Upper lobe of right lung (tissue), 1 donor: ENCODE results near the gene TANC1. TPM values are rescaled to one million over a fixed set of nuclear protein-coding genes. Genes with fewer than 3 reads are reported as not detected.

Experiments
- ATAC-seq: fragments of 200-7000 bp; cut with Tn5 transposase; one replicate; pipeline ENCODE4 v1.9.1; 2020; ENCODE audit warnings: mild to moderate bottlenecking, moderate library complexity
- DNase-seq: peaks from one replicate; pipeline ENCODE4 v3.0.0-alpha.2; 2020
- H3K27ac ChIP-seq: fragments of 200-600 bp; one replicate; pipeline ENCODE4 v1.8.0; 2022
- H3K27me3 ChIP-seq: fragments of 200-600 bp; one replicate; pipeline ENCODE4 v1.8.0; 2022; ENCODE audit warnings: mild to moderate bottlenecking
- H3K36me3 ChIP-seq: fragments of 200-600 bp; one replicate; pipeline ENCODE4 v1.8.0; 2022
- H3K4me1 ChIP-seq: fragments of 200-600 bp; one replicate; pipeline ENCODE4 v1.8.0; 2022
- H3K4me3 ChIP-seq: fragments of 200-600 bp; one replicate; pipeline ENCODE4 v1.8.0; 2022; ENCODE audit warnings: mild to moderate bottlenecking
- H3K9me3 ChIP-seq: fragments of 200-600 bp; one replicate; pipeline ENCODE4 v1.8.0; 2022
- CTCF ChIP-seq: fragments of 200-600 bp; IDR thresholded peaks from one replicate; pipeline ENCODE4 v1.8.0; 2022; ENCODE audit warnings: antibody characterized with exemption
- intact Hi-C: fragments of 100-400 bp; cut with DNase I; formaldehyde crosslinking; loops from one replicate; pipeline ENCODE4 v1.11.0; 2022
- total RNA-seq: library from RNA; stranded (reverse); fragmentation: NEBNext Ultra II Directional; extraction: Animal tissue kit (Norgen Biotek cat#: 25700); gene quantifications from one replicate; pipeline ENCODE4 v1.2.1, GENCODE V29; 2021
- donor health status: DM: no; HTN: yes; CAD: no; lungs with severe emphysema.

Gene TANC1
- total RNA-seq, 1 donor from 2014 or later: 60.4 TPM

GRCh38 chr2:159054032-159054334, 85.5 kb downstream of the TANC1 start:
- DNase-seq (no peak), ATAC-seq (no peak)
- H3K36me3 ChIP-seq: no peaks in the 10 kb centered on the region
- intact Hi-C loops: loop anchor here (10.0 kb wide), 1 partner anchor 61 kb away; no protein-coding TSS in a partner anchor
- H3K4me1 ChIP-seq: no peaks in the 10 kb centered on the region
- no peak overlapping the region for H3K4me3 ChIP-seq
- H3K27me3 ChIP-seq: no peaks in the 10 kb centered on the region
- H3K27ac ChIP-seq: no peak overlapping the region
- no peaks in the 10 kb centered on the region for H3K9me3 ChIP-seq
- no peak for TF ChIP-seq CTCF

DNA sequence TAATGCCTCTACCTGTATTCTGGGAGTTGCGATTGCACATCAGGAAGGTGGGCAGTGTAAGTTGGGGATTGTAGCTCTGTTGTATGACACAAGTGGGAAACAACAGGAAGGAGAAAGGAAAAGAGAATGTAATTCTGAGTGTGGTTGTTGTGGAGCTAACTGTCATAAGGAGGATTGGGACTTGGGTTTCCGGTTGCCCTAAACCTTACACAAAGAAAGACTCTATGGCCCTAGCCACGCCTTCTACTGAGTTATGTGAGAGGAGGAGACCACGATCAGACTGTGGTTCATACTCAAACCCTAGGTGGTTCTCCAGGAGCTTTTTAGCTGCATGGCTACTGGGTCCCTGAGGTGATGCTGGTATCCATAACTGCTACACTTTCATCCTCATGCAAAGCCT, 86.5 kb downstream of the TANC1 start:
- intact Hi-C loops: loop anchor here (10.0 kb wide), 1 partner anchor 60 kb away; no protein-coding TSS in a partner anchor
- Histone ChIP-seq H3K9me3 (no peaks in the 10 kb centered on the region), H3K27me3 (no peaks in the 10 kb centered on the region), H3K4me3 (no peak overlapping the region), H3K36me3 (no peaks in the 10 kb centered on the region), H3K4me1 (no peaks in the 10 kb centered on the region), H3K27ac (no peak overlapping the region)
- TF ChIP-seq CTCF: no peak
- peak; percentile 22 for ATAC-seq
- DNase-seq: no peak

DNA sequence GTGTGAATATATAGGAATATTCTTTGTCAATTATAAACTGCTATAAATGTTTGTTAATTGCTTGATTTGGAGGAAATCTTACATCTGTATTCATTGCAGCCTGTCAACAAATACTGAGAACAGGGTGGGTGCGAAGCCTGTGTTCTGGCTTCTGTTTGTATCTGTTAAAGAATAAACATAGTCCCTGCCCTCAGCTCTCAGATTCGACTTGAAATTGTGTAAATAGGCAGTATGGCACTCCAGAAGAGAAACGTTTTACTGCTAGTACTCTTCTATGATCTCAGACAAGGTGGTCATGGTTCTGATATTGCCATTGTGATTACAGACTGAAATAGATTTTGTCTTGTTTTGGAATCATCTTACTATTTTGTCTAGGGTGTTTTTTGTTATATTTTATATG, 92.1 kb downstream of the TANC1 start:
- intact Hi-C loops: no loop called here
- no peak overlapping the region for H3K27ac ChIP-seq
- ATAC-seq (peak; percentile 34), DNase-seq (no peak)
- H3K4me3 ChIP-seq: no peak overlapping the region
- TF ChIP-seq CTCF: no peak
- peaks cover 12% of the 10 kb centered on the region for H3K4me1 ChIP-seq
- no peaks in the 10 kb centered on the region for H3K36me3 ChIP-seq
- no peaks in the 10 kb centered on the region for H3K27me3 ChIP-seq
- no peaks in the 10 kb centered on the region for H3K9me3 ChIP-seq

GRCh38 chr2:159063677-159064076, 95.2 kb downstream of the TANC1 start:
- Histone ChIP-seq H3K27ac (no peak overlapping the region), H3K9me3 (no peaks in the 10 kb centered on the region), H3K27me3 (no peaks in the 10 kb centered on the region), H3K4me1 (peaks cover 14% of the 10 kb centered on the region), H3K36me3 (peaks cover 6% of the 10 kb centered on the region), H3K4me3 (no peak overlapping the region)
- TF ChIP-seq CTCF: no peak
- ATAC-seq: no peak
- intact Hi-C loops: no loop called here
- no peak for DNase-seq

DNA sequence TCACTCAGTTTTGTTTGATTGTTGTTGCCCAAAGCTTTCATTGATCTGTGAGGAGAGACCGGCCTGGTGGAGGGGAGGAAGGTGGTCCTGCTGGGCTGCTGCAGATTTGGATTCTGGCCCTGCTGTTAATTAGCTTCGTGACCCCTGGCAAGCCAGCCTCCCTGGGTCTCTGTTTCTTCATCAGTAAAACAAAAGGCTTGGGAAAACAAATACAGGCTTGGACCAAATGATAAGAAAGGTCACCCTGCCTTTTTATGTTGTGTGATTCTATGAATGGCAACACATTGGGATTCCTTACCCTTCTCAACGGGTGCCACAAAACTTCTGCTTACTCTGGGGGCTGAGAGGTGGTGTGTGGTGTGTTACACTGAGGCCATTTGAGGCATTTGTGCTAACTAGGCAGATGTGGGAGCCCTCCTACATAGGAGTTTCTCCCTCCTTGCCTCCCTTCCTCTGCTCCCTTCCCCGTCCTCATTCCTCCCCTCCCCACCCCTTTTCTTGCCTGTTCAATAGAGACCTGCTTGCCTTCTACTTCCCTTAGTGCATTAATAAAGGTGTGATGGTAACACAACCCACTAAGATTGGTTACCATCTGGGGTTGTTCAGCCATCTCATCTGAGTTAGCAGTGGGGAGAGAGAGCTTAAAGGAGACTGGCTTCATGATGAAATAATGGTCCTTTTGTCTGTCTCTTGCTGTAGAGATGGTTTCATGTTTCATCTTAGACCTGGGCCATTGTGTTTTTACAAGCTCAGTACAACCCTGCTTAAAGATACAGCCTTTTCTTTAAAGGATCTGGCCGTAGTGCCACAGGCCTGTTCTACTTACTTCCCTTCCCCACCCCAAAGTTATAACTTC, 96.2 kb downstream of the TANC1 start:
- Histone ChIP-seq H3K27ac (no peak overlapping the region), H3K4me3 (no peak overlapping the region), H3K27me3 (no peaks in the 10 kb centered on the region), H3K36me3 (peaks cover 6% of the 10 kb centered on the region), H3K4me1 (peaks cover 14% of the 10 kb centered on the region), H3K9me3 (no peaks in the 10 kb centered on the region)
- no peak for TF ChIP-seq CTCF
- intact Hi-C loops: no loop called here
- no peak for DNase-seq
- no peak for ATAC-seq

DNA sequence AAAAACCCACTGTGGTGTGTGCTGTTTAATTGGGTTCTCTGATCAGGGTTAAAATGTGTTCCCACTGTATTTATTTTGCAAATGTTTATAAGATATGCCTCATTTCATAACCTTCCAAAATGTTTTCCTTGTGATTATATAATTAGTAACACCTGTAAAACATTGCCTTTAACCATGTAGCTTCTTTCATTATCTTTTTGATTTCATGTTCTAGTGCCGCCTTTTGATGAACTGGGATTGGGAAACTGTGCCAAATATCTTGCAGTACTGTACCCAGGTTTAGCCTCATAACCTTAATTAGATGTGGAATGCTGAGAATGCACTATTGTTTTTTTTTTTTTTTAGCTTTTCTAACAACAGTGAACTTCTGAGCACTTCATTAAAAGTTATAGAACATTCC, 96.9 kb downstream of the TANC1 start:
- ATAC-seq: no peak
- no peak for TF ChIP-seq CTCF
- Histone ChIP-seq H3K36me3 (peaks cover 6% of the 10 kb centered on the region), H3K27ac (no peak overlapping the region), H3K9me3 (no peaks in the 10 kb centered on the region), H3K4me1 (peaks cover 11% of the 10 kb centered on the region), H3K4me3 (no peak overlapping the region), H3K27me3 (no peaks in the 10 kb centered on the region)
- intact Hi-C loops: no loop called here
- DNase-seq: no peak
